K562 (cell line): ENCODE data around the gene YPEL2. TPM values are rescaled to one million over a fixed set of nuclear protein-coding genes. Genes with fewer than 3 reads are reported as not detected.
A peak's percentile ranks its signal among the peaks of the same experiment; 100 is the strongest.

Experiments
- ELF1 ChIP-seq: fragments of 200-800 bp; sonication (Bioruptor generic); IDR thresholded peaks from 2 replicates; pipeline ENCODE4 v1.6.1; 2016; ENCODE audit warnings: missing genetic modification characterization, missing compliant biosample characterization
- FOXA3 ChIP-seq, 2 experiments: fragments of 450-650 bp in 1 of 2; sonication (generic) in 1 of 2; formaldehyde crosslinking; IDR thresholded peaks in 1 of 2; conservative IDR thresholded peaks in 1 of 2; 2 replicates each; pipeline versions ENCODE4 v1.4.0 to v1.8.0; 2020 to 2022; ENCODE audit warnings: mild to moderate bottlenecking in 2 of 2, missing genetic modification reagents in 1 of 2
- HMG20A ChIP-seq: fragments of 450-650 bp; formaldehyde crosslinking; conservative IDR thresholded peaks from 2 replicates; pipeline ENCODE4 v1.4.0; 2020; ENCODE audit warnings: mild to moderate bottlenecking, mixed read lengths
- HSF4 ChIP-seq: fragments of 250-450 bp; sonication (Bioruptor Pico); IDR thresholded peaks from 2 replicates; pipeline ENCODE4 v2.1.2; 2022; ENCODE audit warnings: mild to moderate bottlenecking, moderate library complexity, borderline replicate concordance
- MTF1 ChIP-seq: fragments of 250-450 bp; sonication (Bioruptor Pico); IDR thresholded peaks from 2 replicates; pipeline ENCODE4 v1.9.0; 2021; ENCODE audit warnings: moderate library complexity, mild to moderate bottlenecking, inconsistent platforms, borderline replicate concordance
- NFRKB ChIP-seq: fragments of 450-650 bp; IDR thresholded peaks from 2 replicates; pipeline ENCODE4 v1.6.1; 2016; ENCODE audit warnings: low read depth
- NFYB ChIP-seq: IDR thresholded peaks from 2 replicates; pipeline ENCODE4 v1.6.1; 2011; ENCODE audit warnings: mild to moderate bottlenecking, moderate library complexity; ENCODE audit not compliant: insufficient read length; ENCODE audit errors: extremely low read depth
- RHOXF2B ChIP-seq: fragments of 250-450 bp; sonication (Bioruptor Pico); conservative IDR thresholded peaks from 2 replicates; pipeline ENCODE4 v1.5.1; 2021
- SIX5 ChIP-seq, 2 experiments: IDR thresholded peaks; 2 replicates each; pipeline ENCODE4 v1.6.1; 2011; ENCODE audit warnings: low read length in 2 of 2, borderline replicate concordance in 1 of 2, low read depth in 1 of 2, mild to moderate bottlenecking in 1 of 2, moderate library complexity in 1 of 2; ENCODE audit not compliant: insufficient read depth in 1 of 2
- TAF15 ChIP-seq: fragments of 200-400 bp; formaldehyde crosslinking; IDR thresholded peaks from 2 replicates; pipeline ENCODE4 v1.6.1; 2017; ENCODE audit warnings: mild to moderate bottlenecking, low read depth, low read length, moderate library complexity
- USF1 ChIP-seq: sonication (generic); formaldehyde crosslinking; IDR thresholded peaks from 2 replicates; pipeline ENCODE4 v1.9.0; 2022; ENCODE audit warnings: mild to moderate bottlenecking, missing genetic modification reagents
- polyA plus RNA-seq, 8 experiments: library from polyadenylated mRNA; depleted of rRNA in 4 of 8; stranded (reverse) in 5 of 8; unstranded in 3 of 8; fragments of >200 nt; fragmentation: Nextera tagmentation in 2 of 8; fragmentation: Illumina TruSeq in 1 of 8; extraction: Ambion mirVana in 2 of 8; extraction: Trizol in 1 of 8; gene quantifications; 2 replicates each; pipeline versions ENCODE4 v1.2.1 to v1.2.3, GENCODE V29; 2011 to 2014; ENCODE audit warnings: inconsistent platforms in 1 of 8, missing spikeins in 1 of 8
- total RNA-seq, 7 experiments: library from RNA; depleted of rRNA in 6 of 7; stranded (reverse); fragments of >200 nt in 6 of 7; fragmentation: Illumina TruSeq in 2 of 7; extraction: Trizol in 2 of 7; gene quantifications; 2 replicates each; pipeline versions ENCODE4 v1.2.1 to v1.2.3, GENCODE V29; 2011 to 2021; ENCODE audit warnings: low replicate concordance in 1 of 7
- TF ChIP-seq, protein P1 (sequence below): fragments of 250-450 bp; sonication (Bioruptor Pico); IDR thresholded peaks from 2 replicates; pipeline ENCODE4 v1.4.0; 2020; ENCODE audit warnings: mild to moderate bottlenecking
- TF ChIP-seq, protein P2 (sequence below): sonication (generic); formaldehyde crosslinking; IDR thresholded peaks from 2 replicates; pipeline ENCODE4 v1.8.1; 2023; ENCODE audit warnings: missing genetic modification reagents, mild to moderate bottlenecking, borderline replicate concordance

Gene YPEL2
- total and polyA plus RNA-seq, 9 of the 15 experiments (the other 6 are each of a cell fraction or from before 2014, with no cell fraction given), result 0.11 to 2.4 (median 0.47) TPM

DNA sequence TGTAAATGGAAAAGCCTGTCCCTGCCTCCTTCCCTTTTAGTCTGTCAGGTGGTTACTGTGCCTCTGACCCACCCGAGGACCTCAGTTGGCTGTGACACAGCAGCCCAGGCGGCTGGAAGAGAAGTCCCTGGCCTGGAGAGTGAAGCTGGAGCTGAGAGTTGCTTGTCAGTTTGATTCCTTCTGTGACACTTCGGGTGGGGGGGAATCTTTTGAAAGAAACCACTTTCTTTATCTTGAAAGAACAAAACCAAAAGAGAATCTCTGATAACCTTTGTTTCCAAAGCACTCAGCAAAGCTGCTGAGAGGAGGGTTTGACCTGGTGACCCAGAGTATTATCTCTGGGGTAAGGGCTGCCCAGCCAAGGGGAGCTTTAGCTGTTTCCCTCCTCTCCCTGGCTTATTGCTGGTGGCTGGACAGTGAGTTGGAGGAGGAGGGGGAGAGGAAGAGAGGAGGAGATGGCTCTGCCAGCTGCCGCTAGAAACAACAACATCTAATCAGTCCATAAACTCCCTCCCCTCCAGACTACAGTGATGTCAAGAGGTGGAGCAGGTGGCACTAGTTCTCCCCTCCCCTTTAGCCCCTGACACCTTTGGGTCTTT, 34.0 kb downstream of the YPEL2 start (continued):
- no peak for TF ChIP-seq MTF1 (CRISPR knock-in tag)
- TF ChIP-seq ELF1 (tag), result 0 out of 2 replicates have a peak, but pooled peaks have one; percentile 51
- TF ChIP-seq NFRKB, result no peak
- no peak for TF ChIP-seq USF1 (CRISPR knock-in tag)
- TF ChIP-seq RHOXF2B (CRISPR knock-in tag), result no peak
- TF ChIP-seq HMG20A (CRISPR knock-in tag), result no peak
- no peak for TF ChIP-seq HSF4 (CRISPR knock-in tag)
- TF ChIP-seq, protein P1, sequence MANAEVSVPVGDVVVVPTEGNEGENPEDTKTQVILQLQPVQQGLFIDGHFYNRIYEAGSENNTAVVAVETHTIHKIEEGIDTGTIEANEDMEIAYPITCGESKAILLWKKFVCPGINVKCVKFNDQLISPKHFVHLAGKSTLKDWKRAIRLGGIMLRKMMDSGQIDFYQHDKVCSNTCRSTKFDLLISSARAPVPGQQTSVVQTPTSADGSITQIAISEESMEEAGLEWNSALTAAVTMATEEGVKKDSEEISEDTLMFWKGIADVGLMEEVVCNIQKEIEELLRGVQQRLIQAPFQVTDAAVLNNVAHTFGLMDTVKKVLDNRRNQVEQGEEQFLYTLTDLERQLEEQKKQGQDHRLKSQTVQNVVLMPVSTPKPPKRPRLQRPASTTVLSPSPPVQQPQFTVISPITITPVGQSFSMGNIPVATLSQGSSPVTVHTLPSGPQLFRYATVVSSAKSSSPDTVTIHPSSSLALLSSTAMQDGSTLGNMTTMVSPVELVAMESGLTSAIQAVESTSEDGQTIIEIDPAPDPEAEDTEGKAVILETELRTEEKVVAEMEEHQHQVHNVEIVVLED (CRISPR knock-in tag), result no peak
- TF ChIP-seq FOXA3 (CRISPR knock-in tag; conservative IDR thresholded peaks at IDR 0.05 in 1 of 2, IDR thresholded peaks at IDR 0.05 in 1 of 2), result no peak
- TF ChIP-seq SIX5 (IDR thresholded peaks at IDR 0.05; ENCODE audit: borderline replicate concordance in 1 of 2, insufficient read depth in 1 of 2, low read depth in 1 of 2, low read length in 2 of 2), result no peak
- no peak for TF ChIP-seq TAF15
- no peak for TF ChIP-seq NFYB
- TF ChIP-seq, protein P2, sequence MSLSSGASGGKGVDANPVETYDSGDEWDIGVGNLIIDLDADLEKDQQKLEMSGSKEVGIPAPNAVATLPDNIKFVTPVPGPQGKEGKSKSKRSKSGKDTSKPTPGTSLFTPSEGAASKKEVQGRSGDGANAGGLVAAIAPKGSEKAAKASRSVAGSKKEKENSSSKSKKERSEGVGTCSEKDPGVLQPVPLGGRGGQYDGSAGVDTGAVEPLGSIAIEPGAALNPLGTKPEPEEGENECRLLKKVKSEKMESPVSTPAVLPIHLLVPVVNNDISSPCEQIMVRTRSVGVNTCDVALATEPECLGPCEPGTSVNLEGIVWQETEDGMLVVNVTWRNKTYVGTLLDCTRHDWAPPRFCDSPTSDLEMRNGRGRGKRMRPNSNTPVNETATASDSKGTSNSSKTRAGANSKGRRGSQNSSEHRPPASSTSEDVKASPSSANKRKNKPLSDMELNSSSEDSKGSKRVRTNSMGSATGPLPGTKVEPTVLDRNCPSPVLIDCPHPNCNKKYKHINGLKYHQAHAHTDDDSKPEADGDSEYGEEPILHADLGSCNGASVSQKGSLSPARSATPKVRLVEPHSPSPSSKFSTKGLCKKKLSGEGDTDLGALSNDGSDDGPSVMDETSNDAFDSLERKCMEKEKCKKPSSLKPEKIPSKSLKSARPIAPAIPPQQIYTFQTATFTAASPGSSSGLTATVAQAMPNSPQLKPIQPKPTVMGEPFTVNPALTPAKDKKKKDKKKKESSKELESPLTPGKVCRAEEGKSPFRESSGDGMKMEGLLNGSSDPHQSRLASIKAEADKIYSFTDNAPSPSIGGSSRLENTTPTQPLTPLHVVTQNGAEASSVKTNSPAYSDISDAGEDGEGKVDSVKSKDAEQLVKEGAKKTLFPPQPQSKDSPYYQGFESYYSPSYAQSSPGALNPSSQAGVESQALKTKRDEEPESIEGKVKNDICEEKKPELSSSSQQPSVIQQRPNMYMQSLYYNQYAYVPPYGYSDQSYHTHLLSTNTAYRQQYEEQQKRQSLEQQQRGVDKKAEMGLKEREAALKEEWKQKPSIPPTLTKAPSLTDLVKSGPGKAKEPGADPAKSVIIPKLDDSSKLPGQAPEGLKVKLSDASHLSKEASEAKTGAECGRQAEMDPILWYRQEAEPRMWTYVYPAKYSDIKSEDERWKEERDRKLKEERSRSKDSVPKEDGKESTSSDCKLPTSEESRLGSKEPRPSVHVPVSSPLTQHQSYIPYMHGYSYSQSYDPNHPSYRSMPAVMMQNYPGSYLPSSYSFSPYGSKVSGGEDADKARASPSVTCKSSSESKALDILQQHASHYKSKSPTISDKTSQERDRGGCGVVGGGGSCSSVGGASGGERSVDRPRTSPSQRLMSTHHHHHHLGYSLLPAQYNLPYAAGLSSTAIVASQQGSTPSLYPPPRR (CRISPR knock-in tag), result no peak
